Stimulated activated CD4-positive, alpha-beta T cell treated with anti-CD3 and anti-CD28 coated beads, Interleukin-2, amount 100 ng/mL, for 4 hours (primary cell): ENCODE measurements around the gene PIK3C3.
A peak's percentile ranks its signal among the peaks of the same experiment; 100 is the strongest.
"Not testable (repeated sequence)": the region's sequence is repeated elsewhere in the genome, so short reads cannot be mapped to it uniquely, and the experiment has no call there.

Experiments used
- DNase-seq: peaks from one replicate; pipeline ENCODE4 v3.0.0-alpha.2; 2020; ENCODE audit warnings: low read depth

Gene PIK3C3

DNA sequence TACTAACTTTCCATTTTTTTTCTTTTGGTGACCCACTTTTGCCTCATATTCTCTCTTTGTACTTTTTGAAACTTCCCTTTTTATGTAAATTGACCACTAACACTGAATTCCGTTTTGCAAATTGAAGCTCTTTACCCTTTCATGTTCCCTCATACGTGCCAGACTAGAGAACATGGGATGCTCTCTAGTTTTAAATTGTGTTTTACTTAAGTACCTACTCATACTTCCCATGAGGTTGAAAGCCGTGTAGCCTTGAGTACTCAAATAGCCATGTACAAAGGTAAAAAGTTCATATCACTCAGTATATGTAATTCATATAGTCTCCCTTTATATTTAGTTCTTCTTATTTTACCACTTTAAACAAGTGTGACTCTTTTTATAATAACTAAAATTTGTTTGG lies 119.7 kb downstream of the PIK3C3 start:
- no peak for DNase-seq

DNA sequence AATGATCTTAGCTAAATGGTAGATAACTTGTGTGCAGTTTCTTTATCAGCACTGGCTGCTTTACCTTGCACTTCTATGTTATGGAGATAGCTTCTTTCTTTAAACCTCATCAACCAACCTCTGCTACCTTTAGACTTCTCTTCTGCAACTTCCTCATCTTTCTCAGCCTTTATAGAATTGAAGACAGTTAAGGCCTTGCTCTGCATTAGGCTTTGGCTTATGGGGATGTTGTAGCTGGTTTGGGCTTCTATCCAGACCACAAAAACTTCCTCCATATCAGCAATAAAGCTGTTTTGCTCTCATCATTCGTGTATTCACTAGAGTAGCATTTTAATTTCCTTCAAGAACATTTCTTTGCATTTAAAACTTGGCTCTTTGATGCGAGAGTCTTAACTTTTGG lies 123.7 kb downstream of the PIK3C3 start:
- DNase-seq, result no peak

- no peak for DNase-seq
Measured at GRCh38 chr18:42080340-42080739, 125.3 kb downstream of the PIK3C3 start.

- DNase-seq, result no peak
Measured at GRCh38 chr18:42082415-42083234, 127.6 kb downstream of the PIK3C3 start.

DNA sequence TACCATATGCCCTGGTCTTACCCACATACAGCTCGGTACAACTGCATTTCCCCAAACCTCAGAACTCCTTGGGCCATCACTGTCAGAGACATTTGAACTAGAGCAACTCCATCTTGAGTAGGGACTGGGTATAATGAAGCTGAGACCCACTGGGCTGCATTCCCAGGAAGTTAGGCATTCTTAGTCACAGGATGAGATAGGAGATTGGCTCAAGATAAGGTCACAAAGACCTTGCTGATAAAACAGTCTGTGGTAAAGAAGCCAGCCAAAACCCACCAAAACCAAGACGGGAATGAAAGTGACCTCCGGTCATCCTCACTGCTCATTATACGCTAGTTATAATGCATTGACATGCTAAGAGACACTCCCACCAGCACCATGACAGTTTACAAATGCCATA lies 131.3 kb downstream of the PIK3C3 start:
- DNase-seq, result no peak

GRCh38 chr18:42087235-42087634 lies 132.2 kb downstream of the PIK3C3 start:
- DNase-seq, result no peak

DNA sequence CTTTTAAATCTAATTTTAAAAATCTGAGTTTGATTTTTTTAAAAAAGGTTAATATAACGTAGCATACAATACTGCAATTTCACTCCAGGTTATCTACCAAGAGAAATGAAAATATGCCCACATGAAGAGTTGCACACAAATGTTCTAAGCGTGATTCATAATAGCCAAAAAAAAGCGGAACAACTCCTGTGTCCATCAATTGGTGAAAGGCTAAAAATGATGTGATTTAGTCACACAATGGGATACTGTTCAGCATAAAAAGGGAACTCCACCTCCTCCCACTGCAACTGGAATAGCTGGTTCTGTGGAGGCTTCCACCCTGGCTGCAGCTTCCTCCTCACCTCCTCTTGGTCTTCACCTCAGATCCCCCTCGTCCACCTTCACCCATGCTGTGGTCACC lies 132.8 kb downstream of the PIK3C3 start:
- no peak for DNase-seq

GRCh38 chr18:42092848-42093247 lies 137.8 kb downstream of the PIK3C3 start:
- no peak for DNase-seq

GRCh38 chr18:42094875-42095274 lies 139.8 kb downstream of the PIK3C3 start:
- DNase-seq, result no peak

DNA sequence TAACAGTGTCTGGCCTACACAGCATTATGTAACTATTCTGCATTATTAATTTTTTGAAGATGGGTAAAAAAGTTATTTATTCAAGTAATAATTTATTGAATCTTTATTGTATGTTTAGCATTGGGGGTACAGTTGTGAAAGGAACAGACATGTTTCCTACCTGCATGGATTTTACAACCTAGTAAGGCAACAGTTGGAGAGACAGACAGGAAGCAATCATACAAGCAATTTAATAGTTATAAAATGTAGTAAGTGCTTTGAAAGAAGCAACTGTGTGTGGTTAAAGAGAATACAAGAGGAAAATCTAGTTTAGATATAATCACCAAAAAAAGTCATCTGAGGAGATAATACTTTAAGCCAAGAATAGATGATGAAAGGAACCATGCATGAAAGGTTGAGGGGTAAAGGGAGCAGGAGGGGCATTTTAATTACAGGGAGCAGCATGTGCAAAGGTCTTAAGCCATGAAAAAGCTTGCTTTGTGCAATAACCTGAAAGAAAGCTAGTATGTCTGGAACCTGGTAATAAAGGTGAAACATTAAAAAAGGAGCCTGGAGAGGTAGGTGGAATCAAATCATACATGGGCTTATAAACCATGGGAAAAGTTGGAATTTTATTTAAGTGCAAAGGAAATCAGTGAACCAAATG lies 140.8 kb downstream of the PIK3C3 start:
- DNase-seq, result no peak

DNA sequence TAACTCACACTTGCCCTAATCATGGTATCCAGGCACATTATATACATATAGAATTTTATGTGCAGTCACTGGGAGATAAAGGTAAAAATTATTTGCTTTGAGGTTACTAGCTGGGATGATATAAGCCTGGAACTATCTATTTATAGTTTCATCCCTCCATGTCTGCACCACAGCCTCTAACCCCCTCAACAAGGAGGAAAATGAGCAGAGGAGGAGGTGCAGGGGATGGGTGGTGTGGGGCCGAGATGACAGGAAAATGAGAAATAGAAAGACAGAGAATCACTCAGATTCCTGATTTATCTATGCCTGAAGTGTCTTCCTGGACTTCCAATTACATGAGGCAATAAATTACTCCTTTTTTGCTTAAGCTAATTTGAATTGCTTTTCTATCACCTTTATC lies 145.2 kb downstream of the PIK3C3 start:
- no peak for DNase-seq

DNA sequence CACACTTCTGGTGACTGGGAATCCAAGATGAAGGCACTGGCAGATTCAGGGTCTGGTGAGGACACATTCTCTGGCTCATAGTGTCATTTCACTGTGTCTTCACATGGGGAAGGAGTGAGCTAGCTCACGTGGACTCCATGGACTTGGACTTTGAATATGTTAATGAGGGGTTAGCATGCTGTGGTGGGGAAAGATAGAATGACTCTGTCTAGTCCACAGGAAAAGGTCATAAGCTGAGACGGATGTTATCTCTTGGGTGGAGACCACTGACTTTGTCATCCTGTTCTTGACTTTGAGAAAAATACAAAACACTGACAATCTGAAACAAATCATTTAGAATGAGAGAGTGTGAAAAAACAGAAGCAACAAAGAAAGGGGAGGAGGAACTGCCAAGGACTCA lies 145.9 kb downstream of the PIK3C3 start:
- DNase-seq, result no peak

DNA sequence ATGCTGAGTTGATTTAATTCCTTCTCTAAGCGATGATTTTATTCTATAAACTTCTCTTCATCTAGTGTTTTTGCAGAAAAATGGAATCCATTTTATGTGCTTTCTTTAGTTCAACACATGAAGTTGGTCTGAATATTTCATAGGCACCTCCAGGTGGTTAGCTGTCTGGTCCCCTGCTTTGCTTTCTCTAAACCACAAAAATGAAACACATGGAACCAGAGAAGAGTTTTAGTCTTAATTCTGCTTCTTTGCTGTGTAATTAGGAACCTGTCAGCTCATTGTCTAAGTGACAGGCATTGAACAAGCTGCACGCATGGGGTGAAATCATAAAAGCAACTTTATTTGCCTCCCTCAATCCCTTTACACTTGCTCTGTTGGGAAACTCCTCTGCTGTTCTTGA lies 150.4 kb downstream of the PIK3C3 start:
- no peak for DNase-seq

DNA sequence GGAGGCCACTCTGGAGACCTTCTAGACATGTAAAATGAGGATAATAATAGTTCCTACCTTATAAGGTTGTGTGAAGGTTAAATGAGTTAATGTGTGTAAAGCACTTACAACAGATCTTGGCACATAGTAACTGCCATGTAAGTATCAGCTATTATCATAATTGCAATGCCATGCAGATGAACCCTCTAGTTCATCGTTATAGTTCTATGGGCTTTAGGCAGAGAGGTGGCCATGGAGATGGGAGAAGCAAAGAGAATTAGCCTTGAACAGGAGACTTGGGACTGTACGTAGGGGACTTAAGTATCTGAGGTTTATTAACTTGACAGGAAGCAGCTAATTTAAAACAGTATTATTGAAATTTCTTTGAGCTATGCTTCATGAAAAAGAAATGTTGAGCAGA lies 151.8 kb downstream of the PIK3C3 start:
- no peak for DNase-seq

GRCh38 chr18:42107287-42107686 lies 152.3 kb downstream of the PIK3C3 start:
- DNase-seq, result no peak

DNA sequence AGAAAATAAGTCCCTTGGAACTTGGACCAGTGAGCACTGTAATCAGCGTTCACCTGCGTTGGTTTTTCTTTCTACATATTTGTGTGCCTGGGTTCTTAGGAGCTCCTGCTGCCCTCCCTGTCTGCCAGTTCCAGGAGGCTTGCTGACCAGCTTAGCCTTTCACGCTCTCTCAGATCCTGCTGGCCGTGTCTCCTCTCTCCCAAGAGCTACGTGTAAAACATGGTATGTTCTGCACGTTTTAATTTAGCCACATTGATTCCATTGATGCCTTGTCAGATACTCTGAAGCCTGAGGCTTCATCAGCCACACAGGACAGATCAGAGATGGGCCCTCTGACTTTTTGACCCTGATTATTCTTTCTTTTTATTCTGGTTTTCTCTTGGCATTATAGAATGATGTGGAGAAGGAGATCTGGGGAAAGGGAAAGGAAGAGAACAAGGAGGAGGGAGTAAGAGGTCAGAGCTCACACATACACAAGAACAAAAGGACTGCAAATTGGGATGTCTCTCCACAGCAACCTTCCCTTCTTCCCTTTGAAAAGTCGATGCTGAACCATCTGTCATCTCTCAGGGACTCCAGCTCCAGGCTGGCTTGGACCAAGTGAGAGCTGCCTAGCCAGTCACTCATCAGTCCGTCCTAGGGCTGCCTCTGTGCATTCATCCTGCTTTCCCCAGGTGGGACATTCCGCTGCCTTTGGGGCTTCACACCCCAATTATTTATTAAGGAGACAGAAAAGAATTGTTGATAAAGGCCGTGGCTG lies 152.8 kb downstream of the PIK3C3 start:
- no peak for DNase-seq

GRCh38 chr18:42112147-42112546 lies 157.1 kb downstream of the PIK3C3 start:
- not testable (repeated sequence) for DNase-seq

GRCh38 chr18:42112657-42113420 lies 157.8 kb downstream of the PIK3C3 start:
- DNase-seq, result no peak

DNA sequence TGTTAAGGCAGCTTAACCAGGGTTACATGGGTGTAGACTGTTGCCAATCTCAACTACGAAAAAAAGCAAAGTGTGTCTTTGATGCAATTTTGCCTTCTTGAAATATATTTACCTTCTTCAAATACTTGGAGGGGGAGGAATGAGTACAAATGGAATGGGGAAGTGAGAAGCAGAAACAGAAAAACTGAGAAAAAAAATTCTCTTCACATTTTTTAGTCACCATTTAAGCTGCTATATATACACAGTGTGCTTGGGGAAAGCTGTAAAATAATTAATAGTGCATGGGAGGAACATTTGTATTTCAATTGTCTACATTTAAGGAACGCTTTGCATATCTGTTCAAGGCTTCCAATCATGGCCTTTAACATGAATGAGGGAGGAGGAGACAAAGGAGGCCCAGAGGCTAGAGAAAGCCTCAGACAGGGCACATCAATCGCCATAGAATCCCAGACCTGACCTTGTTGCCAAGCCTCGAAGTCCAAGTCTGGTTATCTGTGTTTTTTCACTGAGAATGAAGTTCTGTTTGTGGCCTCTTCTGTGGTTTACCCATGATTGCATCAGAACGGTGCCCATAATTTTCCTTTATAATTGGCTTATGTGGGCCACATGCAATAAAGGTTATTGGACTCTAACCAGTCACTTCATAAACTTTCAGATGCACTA lies 158.6 kb downstream of the PIK3C3 start:
- DNase-seq, result no peak

GRCh38 chr18:42114310-42114943 lies 159.4 kb downstream of the PIK3C3 start:
- peak; percentile 13 for DNase-seq

DNA sequence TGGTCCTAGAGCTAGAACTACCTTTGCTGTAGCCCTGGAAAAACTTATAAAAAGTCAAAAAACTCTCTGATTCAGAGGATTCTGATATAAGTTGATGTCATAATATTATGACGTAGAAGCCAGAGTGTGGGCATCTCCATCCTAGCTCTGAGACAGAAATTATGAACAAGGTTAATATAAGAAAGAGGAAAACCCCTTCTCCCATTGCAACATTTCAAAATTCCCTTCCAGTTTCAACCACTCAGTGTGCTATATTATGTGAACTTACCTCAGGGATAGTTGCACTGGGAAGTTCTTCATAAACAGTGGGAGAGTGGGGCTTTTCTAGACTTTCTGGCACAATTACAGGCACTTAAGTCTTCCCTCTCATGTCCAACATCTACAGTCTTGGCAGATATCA lies 171.6 kb downstream of the PIK3C3 start:
- no peak for DNase-seq
